ENCODE measurements around the gene CSNK1A1L.
"Not testable (repeated sequence)": the region's sequence is repeated elsewhere in the genome, so short reads cannot be mapped to it uniquely, and the experiment has no call there.

CSNK1A1L gene

DNA sequence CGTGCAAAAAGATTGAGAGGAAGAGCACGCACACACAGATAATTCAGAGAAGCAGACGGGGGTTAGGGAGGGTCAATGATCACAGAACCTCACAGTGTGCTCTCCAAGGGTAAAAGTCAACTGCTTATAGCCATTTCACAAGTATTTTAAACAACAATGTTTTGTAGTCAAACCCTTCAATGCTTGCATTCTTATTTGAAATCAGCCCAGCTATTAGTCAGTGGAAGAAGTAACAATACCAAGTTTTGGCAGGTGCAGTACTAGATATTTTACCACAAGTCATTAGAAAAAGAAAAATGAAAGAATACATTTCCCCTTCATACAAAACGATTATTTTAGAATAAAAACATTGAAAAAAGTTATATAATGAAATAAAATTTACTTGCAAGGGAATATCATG is 2.6 kb downstream of the CSNK1A1L start:
- no peak for DNase-seq

DNA sequence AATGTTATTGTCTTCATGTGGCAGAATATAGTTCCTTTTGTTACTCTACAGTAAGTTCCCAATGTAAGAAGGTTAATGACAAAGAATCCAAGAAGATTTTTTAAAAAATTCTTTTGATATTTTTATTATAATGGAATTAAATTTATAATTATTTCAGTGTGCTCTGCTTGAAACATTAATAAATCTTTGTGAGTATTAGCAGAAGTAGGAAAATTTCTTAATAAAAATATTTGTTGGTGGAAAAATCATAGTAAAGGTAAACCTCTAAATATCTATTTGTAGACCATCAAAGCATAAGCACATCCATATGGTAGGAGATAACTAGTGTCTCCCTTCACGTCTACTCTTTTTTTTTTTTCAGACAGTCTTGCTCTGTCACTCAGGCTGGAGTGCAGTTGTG is 4.3 kb downstream of the CSNK1A1L start:
- no peak for DNase-seq

DNA sequence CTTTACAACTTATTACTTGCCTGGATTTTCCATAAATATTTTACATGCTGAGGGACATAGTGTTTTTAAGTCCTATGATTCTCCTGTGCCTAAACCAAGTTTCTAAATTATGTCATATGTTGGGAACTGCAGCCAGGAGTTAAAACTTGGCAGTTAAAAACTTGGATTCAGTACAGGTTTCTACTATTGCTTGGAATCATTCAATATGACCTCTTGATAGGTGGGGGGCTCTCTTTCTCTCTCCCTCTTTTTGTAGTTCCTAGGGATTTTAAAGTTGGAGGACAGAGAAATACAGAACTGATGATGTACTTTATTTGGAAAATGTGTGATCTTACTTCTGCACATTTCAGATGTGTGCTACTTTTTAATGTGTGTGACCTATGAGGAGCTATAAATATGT is 4.7 kb downstream of the CSNK1A1L start:
- no peak for DNase-seq

DNA sequence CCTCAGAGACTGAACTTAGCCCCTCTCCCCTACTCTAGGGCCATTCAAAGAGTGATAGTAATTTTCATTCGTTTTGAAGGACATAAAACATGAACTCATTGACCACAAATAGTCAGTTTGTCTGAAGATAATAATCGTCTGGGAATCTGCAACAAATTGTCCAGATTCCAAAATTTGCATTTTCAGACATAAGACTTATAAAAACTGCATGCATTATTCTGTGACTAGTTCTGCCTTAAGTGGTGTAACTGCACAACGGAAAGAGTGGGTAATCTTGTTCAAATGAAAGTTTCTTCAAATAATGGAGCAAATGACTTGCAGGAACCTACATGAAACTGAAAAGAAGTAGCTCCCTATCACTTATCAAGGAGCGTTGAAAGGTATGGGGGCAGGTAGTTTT is 8.4 kb downstream of the CSNK1A1L start:
- DNase-seq = no peak

DNA sequence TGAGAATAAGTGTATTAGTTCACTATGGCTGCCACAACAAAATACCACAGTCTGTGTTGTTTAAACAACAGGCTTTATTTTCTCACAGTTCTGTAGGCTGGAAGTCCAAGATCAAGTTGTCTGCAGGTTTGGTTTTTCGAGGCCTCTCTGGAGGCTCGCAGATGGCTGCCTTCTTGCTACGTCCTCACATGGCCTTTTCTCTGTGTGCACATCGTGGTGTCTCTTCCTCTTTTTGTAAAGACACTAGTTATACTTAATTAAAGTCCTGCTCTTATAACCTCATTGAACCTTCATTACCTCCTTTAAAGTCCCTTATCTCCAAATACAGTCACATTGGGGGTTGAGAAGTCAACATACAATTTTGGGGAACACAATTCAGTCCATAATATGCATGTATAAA is 10.6 kb downstream of the CSNK1A1L start:
- DNase-seq = no peak

DNA sequence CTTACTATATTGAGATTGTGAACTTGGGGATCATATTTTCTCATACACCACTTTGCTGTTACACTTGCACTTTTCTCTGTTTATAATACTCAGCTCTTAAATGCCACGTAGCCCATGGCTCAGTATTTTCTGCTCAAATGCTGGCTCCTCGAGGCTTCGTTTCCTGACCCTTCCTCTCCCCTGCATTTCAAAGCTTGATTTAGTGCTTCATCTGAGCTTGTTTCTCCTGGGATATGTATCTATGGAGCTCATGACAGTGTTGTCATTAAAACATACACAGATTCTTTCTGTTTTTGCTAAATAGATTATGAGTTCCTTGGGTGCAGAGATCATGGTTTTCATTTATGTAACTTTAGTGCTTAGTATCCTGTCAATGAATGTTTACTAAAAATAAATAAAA is 11.4 kb downstream of the CSNK1A1L start:
- DNase-seq = no peak

DNA sequence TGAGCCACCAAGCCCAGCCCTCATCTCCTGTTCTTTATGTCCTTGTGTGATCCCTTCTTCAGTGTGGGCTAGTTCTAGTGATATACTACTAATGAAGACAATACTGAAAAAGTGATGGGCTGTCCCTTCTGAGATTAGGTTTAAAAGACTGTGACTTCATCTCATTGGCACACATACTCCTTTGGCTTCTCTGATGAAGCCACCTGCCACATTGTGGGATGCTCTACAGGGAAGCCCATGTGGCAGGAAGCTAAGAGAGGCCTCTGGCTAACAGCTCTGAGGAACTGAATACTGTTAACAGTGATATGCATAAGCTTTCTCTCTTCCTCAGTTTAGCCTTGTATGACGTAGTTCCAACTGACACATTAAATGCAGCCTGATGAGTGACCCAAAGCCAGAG is 13.6 kb downstream of the CSNK1A1L start:
- no peak for DNase-seq

DNA sequence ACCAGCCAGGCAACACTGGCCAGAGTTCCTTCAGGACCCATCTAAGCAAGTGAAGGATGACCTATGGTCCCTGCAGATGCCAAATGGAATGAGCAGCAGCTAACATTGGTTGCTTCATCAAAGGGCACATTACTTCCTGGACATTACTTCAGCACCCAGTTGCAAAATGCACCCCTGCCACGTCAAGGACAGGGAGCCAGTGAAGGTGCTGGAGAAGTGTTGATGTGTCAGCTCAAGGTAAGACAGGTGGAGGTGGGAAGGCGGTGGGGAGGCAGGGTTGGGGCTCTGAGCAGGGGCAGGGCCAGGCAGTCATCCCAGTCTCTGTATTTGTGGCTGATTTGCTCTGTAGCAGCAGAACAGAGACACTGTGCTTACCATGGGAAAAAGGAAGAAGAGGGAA is 14.6 kb downstream of the CSNK1A1L start:
- no peak for DNase-seq

DNA sequence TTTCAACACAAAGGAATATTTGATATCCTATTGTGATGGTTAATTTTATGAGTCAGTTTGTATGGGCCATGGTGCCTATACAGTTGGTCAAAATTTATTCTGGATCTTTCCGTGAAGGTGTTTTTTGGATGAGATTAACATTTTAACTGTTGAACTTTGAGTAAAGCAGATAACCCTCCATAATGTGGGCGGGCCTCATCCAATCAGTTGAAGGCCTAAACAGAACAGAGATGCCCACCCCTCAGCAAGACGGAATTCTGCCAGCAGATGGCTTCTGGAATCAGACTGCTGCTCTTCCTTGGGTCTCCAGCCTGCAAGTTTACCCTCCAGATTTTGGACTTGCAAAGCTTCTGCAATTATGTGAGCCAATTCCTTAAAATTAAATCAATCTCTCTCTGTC is 16.0 kb downstream of the CSNK1A1L start:
- DNase-seq = no peak

DNA sequence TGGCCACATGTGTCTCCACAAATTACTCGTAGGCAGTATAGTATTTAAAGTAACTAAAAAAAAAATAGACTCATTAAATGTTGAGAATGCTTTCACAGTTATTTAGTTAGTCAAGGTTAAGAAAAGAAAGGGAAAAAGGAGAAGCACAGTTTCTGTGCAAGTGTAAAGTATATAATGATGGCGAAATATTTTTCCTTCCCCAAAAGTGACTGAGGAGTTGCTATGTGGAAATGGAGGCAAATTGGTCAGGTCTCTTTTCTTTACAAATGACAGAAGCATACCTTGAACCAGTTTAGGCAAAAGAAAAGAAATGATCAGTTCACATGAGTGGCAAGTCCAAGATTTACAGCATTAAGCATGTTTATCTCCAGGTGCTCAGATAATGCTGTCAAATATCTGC is 18.0 kb downstream of the CSNK1A1L start:
- no peak for DNase-seq

DNA sequence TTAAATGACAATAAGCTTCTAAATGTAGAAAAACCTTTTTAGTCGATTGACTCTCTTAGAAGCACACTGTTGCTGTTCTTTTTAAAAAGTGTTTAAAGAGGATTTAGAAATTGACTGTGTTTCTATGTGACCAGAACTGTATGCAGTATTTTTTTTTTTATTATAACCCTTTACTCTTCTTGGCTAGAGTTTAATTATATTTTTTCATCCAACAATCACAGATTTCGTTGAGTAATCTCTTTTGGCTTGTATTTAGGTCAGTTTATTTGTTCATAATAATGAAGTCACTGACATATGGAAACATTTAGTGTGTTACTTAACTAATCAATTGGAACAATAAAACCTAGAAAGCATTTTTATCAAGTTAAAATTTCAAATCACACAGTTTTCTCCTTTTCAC is 19.9 kb downstream of the CSNK1A1L start:
- DNase-seq = no peak

DNA sequence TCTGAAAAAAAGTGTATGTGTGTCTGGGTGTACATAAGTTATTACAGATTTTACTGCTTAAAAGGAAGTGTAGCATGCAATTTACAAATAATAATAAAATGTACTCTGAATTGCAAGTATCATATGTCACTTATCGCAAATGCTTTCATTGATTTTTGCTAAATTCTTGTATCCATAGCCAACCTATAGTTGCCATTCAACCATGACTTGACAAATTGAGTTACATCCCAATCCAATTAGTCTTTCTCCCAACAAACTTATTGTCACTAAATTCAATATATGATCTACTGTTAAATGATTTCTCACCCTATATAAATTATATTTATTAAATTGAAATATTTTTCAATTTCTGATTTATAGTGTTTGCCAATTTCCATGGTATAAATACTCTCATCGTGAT is 28.6 kb downstream of the CSNK1A1L start:
- no peak for DNase-seq

DNA sequence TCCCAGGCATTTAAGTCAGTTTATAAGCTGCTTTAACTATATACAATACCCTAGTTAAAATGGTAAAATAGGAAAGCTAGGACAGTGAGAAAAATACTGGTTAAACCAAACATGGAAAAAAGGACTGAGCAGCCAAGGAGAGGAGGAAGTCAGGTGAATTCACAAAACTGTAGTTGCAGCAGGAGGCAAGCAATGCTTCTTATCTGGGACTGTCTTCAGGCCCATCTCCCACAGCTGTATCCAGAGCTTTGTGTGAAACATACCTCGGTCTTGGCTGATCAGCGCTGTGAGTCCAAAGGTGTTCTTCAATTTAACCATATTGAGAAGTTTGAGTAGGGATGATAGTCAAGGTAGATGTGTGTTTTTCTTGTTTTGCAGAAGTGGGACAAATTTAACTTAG is 30.3 kb downstream of the CSNK1A1L start:
- DNase-seq = no peak

DNA sequence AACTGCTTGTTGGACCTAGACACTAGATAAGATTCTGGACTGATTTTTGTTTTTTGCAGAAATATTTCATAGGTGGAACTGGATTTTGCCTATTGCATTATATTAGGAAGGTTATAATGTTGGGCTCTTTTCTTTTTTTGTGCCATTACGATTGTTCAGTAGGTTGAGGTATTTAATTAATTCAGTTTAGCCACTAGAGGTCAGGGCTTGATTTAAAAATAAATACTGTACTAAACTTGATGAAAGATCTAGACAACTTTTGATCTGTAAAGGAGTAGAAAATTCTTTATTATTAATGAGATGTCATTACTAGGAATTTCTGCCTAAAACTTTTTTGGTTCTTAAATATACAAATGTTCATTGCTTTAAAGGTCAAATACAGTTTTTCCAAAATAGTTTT is 30.8 kb downstream of the CSNK1A1L start:
- DNase-seq = no peak

DNA sequence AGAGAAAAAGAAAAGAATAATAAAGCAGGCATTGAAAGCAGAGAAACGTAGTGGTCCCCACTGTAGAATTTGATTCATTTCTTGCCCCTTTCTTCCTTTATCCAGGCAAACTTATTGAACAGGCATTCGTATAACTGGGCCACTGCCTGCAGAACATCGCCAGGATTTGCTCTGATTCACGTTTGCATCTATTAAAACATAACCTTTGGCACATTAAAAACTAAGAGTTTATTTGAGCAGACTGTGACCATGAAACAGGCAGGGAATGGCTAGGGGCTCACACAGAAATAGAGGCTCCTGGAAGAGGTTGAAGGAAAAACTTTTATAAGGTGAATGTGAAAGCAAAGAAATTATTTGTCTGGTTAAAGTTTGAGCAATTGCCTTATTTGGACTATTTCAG is 33.4 kb downstream of the CSNK1A1L start:
- no peak for DNase-seq

DNA sequence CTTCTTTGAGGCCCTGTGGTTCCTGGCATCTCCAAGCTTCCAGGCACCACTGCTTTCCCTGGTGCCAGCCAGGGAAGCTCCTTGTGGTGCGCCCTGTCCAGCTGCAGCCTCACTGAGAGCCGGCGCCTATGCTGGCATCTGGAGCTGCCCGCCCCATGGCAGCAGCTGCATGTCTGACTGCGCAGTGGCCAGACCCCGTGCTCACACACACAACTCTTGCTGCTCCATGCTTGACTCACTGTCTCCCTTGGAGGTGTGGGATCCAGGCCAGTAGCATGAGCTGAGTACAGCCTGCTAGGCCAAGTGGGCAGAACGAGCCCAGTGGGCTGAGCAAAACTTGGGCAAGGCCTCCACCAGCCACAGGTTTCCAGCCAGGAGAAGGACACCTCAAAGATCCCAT is 34.5 kb downstream of the CSNK1A1L start:
- DNase-seq = no peak

DNA sequence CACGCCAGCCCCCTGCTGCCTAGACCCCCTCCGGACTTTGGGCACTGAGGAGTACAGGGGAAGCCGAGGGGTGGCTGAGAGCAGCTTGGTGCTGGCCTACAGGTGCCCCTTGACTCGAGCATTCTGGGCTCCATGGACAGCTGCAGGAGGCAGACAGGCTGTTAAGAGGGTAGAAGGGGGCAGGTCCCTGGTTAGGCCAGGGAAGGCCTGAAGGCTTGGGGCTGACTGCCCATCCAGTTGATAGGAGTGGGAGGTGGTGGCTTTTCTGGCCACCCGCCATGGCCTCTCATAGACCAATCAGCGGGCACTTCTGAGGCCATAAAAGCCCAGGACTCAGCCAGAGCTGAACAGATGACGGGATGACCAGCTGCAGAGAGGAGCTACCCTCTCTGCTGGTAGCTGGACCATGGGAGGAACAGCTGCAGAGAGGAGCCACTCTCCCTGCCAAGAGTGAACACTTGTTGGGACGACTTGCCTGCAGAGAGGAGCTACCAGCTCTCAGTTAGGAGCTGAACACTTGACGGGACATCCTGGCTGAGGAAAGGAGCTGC is 35.2 kb downstream of the CSNK1A1L start:
- no peak for DNase-seq

DNA sequence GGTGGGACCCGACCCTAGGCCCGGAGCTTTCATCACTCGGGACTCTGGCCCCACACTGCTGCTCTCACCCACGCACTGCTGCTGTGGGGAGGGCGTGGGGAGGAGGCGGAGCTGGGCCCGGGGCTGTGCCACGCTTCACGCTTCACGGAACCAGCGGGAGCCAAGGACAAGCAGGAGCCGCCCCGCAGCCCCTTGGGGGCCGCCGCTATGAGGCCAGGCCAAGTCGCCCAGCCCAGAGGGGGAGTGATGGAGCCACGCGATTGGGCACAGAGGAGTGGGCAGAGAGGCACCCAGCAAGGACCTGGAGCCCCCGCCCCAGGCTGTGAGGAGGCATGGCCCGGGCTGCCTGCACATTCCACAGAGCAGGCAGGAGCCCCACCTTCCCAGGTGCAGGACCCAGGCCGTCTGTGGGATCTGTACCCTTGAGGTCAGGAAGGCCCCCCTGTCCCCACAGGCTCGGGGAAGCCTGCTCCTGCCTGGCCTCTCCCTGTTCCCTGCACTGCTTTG is 35.8 kb downstream of the CSNK1A1L start:
- no peak for DNase-seq

DNA sequence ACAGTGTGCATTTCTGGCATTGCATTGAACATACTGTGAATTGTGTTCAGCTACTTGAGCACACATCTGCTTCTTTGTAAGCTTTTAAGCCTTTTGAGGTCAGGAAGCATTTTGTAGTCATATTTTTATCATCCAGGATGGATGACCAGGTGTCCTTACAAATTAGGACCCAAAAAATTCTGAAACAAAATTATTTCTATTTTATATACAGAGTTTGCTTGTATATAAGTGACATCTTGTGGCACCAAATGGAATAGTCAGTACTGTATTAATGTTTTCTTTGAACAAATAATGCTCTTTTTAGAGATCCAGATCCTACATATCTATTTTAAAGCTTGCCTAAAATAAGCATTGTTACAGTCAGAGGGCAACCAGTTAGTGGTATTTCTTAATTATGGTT is 36.5 kb downstream of the CSNK1A1L start:
- DNase-seq = no peak

DNA sequence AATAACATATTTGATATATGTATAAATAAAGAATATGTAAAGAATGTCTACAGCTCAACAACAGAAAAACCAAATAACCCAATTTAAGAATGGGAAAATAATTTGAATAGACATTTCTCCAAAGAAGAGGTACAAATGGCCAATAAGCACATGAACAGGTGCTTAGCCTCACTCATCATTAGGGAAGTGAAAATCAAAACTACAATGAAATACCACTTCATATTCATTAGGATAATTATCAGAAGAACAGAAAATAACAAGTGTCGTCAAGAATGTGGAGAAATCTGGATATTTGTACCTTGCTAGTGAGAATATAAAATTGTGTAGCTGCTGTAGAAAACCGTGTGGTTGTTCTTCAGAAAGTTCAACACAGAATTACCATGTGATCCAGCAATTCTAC is 37.6 kb downstream of the CSNK1A1L start:
- DNase-seq = no peak

DNA sequence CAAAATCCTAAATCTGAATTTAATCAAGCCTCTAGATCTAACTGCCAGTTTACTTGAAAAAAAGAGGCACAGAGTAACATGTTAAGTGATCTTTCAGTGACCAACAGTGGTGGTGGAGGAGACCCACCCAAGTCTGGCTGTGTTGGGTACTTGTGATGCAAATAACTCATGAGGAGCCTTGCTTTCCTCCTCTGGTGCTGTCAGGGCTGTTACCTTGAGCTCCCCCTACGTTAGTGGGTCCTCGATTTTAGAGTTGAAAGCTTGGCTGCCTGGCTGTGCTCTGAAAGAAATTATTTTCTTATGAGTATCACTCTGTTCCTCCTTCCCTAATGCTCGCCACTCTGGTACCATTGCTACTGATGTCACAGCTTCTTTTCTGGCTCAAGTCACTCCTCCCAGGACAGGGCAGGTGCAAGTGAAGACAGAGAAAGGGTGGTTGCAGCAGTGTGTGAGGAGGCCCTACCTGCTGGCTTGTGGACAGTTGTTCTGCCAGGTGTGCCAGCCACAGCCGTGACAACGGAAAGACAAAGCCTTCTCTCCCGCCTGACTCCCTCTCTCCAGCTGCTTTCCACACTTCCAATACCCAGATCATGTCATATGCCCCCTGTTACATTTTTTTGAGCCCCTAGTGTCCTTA is 39.5 kb downstream of the CSNK1A1L start:
- DNase-seq = no peak

DNA sequence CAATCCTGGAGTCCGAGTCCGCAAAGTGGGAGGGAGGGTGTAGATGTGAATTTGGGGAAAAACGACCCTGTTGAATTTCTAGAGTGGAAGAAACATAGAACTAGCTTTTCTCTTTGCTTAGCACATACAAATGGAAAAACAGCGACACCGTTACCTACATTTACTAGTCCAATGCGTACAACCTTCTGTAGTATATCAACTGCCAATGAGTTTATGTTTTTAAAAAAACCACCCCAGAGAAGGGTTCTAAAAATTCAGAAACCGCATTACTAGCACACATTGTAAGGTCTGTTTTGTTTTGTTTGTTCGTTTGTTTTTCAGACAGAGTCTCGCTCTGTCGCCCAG is 45.6 kb downstream of the CSNK1A1L start:
- no peak for DNase-seq

DNA sequence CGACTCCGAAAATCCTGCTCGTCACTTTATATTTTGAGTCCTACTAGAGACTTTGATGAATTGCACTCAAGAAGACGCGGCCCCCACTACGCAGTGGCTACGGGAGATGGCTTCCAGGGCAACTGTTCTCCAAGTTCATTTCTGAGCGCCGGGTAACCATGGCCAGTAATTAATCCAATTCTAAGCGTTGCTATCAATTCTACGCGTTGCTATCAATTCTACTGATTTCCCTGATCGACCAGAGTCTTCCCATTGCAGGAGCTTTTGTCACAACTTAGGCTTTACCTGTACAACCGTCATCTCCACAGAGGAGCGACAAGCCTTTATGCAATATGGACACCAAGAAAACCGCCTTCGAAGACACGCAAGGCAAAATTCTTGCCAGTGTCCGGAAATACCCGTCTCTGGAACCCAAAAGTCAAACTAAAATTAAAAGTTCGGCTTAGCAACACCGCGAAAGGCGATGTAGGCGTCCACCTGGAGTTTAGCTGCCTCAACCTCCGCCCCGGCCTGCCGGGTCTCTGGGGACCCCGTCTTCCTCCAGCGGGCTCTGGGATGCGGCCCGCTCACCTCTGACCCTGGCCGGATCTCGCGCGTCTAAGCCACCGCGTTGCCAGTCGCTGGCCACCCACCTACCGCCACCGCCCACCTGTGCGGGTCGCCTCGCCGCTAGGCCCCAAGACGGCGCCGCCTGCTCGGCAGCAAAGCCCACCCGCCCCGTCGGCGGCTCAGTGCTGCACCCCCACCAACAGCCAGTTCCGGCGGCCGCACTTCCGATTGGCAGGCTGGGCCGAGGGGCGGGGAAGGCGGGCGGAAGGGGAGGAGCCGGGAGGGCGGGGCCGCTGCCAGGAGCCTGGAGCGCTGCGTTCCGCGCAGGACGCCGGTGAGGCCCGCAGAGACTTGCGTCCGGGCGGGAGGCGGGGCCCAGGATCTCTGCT is 46.3 kb downstream of the CSNK1A1L start, which contains the start of gene SUPT20H:
Gene SUPT20H (minus strand): TSS at position 779 of the 938 bp plus-strand sequence. CDS start 8,198 bp downstream, outside the sequence.
- DNase-seq = peak; percentile 95

DNA sequence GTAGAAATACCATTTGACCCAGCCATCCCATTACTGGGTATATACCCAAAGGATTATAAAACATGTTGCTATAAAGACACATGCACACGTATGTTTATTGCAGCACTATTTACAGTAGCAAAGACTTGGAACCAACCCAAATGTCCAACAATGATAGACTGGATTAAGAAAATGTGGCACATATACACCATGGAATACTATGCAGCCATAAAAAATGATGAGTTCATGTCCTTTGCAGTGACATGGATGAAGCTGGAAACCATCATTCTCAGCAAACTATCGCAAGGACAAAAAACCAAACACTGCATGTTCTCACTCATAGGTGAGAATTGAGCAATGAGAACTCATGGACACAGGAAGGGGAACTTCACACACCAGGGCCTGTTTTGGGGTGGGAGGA is 49.2 kb downstream of the CSNK1A1L start:
- not testable (repeated sequence) for DNase-seq
